Retinal pigment epithelial cell (primary cell): ENCODE measurements around the gene LRRC14B.

ENCODE experiments used
- DNase-seq: peaks from one replicate; pipeline ENCODE4 v3.0.0-alpha.2; 2010; ENCODE audit warnings: low read depth
- H3K4me3 ChIP-seq: 2 replicates; pipeline ENCODE4 v1.5.1; 2011; ENCODE audit warnings: mild to moderate bottlenecking, low read length, control low read depth, moderate library complexity
- CTCF ChIP-seq: conservative IDR thresholded peaks from 2 replicates; pipeline ENCODE4 v1.5.1; 2011; ENCODE audit warnings: low read depth, low read length, control low read depth, inconsistent platforms

The LRRC14B gene

GRCh38 chr5:174876-175465, 16.3 kb upstream of the LRRC14B start:
- H3K4me3 ChIP-seq, result no peak overlapping the region
- no peak for TF ChIP-seq CTCF
- no peak for DNase-seq

GRCh38 chr5:176296-176823, 14.9 kb upstream of the LRRC14B start:
- TF ChIP-seq CTCF, result no peak
- H3K4me3 ChIP-seq, result no peak overlapping the region
- no peak for DNase-seq

GRCh38 chr5:178110-178509, 13.2 kb upstream of the LRRC14B start:
- no peak for DNase-seq
- H3K4me3 ChIP-seq, result no peak overlapping the region
- no peak for TF ChIP-seq CTCF

- TF ChIP-seq CTCF, result no peak
Observed at GRCh38 chr5:179401-179800, 11.9 kb upstream of the LRRC14B start.

DNA sequence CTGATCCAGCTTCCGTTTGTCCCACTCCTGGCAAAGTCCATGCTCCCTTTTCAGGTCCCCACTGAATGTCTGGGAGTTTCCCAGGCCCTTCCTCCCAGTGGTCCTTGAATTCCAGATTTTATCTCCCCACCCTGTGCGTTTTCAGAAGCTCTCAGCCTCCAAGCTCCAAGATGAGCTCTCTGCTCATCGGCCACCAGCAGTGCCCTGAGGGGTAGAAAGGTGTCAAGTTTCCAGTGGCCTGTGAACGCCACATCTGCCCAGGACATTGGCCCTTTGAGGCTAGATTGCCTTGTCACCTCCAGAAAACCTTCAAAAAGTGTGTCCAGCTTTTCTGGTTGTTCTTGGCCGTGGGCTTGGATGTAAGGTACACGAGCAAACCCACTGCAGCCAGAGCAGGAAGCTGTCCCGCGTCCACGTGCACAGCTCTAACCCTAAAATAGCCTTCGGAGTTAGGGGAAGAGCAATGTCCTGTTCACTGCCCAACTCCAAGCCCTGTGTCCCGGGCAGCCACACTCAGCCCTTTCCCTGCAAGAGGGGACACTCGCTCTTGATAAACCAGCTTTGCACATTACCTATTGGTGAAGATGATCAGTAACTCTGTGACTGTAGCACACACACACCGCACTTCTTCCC, 10.9 kb upstream of the LRRC14B start:
- no peak for DNase-seq
- H3K4me3 ChIP-seq, result no peak overlapping the region
- no peak for TF ChIP-seq CTCF

More at GRCh38 chr5:179401-179800, 11.9 kb upstream of the LRRC14B start:
- no peak for DNase-seq
- H3K4me3 ChIP-seq, result no peak overlapping the region

- no peak for DNase-seq
- H3K4me3 ChIP-seq, result no peak overlapping the region
- no peak for TF ChIP-seq CTCF
Observed at GRCh38 chr5:181160-181559, 10.1 kb upstream of the LRRC14B start.

GRCh38 chr5:181566-181965, 9.7 kb upstream of the LRRC14B start:
- DNase-seq, result no peak
- TF ChIP-seq CTCF, result no peak
- no peak overlapping the region for H3K4me3 ChIP-seq
